HCT116 (cell line): Measurements from ENCODE around the gene ASCC1. TPM values are rescaled to one million over a fixed set of nuclear protein-coding genes. Genes with fewer than 3 reads are reported as not detected.

ENCODE experiments used
- ATAC-seq: fragments of 200-7000 bp; cut with Tn5 transposase; 2 replicates; pipeline ENCODE4 v1.9.1; 2020; ENCODE audit warnings: mild to moderate bottlenecking, moderate library complexity
- BruUV-seq: library from RNA; stranded (reverse); fragments of 400-500 nt; replicated peaks from 2 replicates; lab custom pipeline; 2021; lab: Mats Ljungman, UMichigan
- CTCF ChIA-PET: fragments of 300-600 bp; sonication (Branson Sonifier 250); formaldehyde crosslinking; loops from one replicate; lab custom pipeline; 2021; ENCODE audit warnings: antibody characterized with exemption; lab: Charles Lee
- POLR2A ChIA-PET: fragments of 300-600, 350-600 bp; sonication (Branson Sonifier 250); formaldehyde crosslinking; loops from one replicate; lab custom pipeline; 2021; ENCODE audit warnings: antibody characterized with exemption; lab: Charles Lee
- RAD21 ChIA-PET, 2 experiments: fragments of 300-600 bp; sonication (Branson Sonifier 250); formaldehyde crosslinking; loops; one replicate each; lab custom pipeline; 2023; ENCODE audit warnings: low total read pairs in 2 of 2; ENCODE audit not compliant: uncharacterized antibody in 2 of 2, unreplicated experiment in 2 of 2, low non-redundant PET in 1 of 2; lab: Charles Lee
- DNase-seq: peaks from one replicate; pipeline ENCODE4 v3.0.0-alpha.2; 2010; ENCODE audit warnings: low read depth, low spot score
- H2AFZ ChIP-seq: fragments of 200-600 bp; shearing (Covaris generic), sonication (generic); 2 replicates; pipeline ENCODE4 v1.6.1; 2017; ENCODE audit warnings: low read depth, mixed run types, mixed read lengths, antibody characterized with exemption, low read length; ENCODE audit not compliant: poor library complexity, severe bottlenecking
- H3K27ac ChIP-seq: 2 replicates; pipeline ENCODE4 v1.5.1; 2012; ENCODE audit warnings: low read depth, low read length
- H3K27me3 ChIP-seq: fragments of 200-600 bp; sonication (generic); 2 replicates; pipeline ENCODE4 v1.6.1; 2016; ENCODE audit warnings: mixed run types, low read length, mixed read lengths; ENCODE audit not compliant: insufficient read depth
- H3K36me3 ChIP-seq, 2 experiments: fragments of 200-500 bp in 1 of 2; fragments of 200-600 bp in 1 of 2; sonication (Bioruptor generic) in 1 of 2; sonication (generic) in 1 of 2; 2 replicates each; pipeline versions ENCODE4 v1.5.1 to v1.6.1; 2014 to 2016; ENCODE audit warnings: low read length in 2 of 2, inconsistent platforms in 1 of 2, mixed read lengths in 1 of 2, mixed run types in 1 of 2; ENCODE audit not compliant: insufficient read depth in 2 of 2, control insufficient read depth in 1 of 2
- H3K4me1 ChIP-seq, 2 experiments: fragments of 200-600 bp in 1 of 2; sonication (generic) in 1 of 2; 2 replicates each; pipeline versions ENCODE4 v1.5.1 to v1.6.1; 2012 to 2017; ENCODE audit warnings: low read length in 2 of 2, inconsistent platforms in 1 of 2, mild to moderate bottlenecking in 1 of 2, mixed read lengths in 1 of 2, mixed run types in 1 of 2, moderate library complexity in 1 of 2; ENCODE audit not compliant: insufficient read depth in 2 of 2, control insufficient read depth in 1 of 2
- H3K4me2 ChIP-seq: fragments of 200-600 bp; sonication (generic); 2 replicates; pipeline ENCODE4 v1.6.1; 2017; ENCODE audit warnings: mixed run types, low read length, mixed read lengths
- H3K4me3 ChIP-seq, 2 experiments: fragments of 200-600 bp in 1 of 2; sonication (generic) in 1 of 2; replicated peaks in 1 of 2; 2 replicates each; pipeline ENCODE4 v1.5.1; 2011 to 2016; ENCODE audit warnings: low read length in 2 of 2, control low read depth in 1 of 2, low read depth in 1 of 2, mild to moderate bottlenecking in 1 of 2, mixed read lengths in 1 of 2, mixed run types in 1 of 2
- H3K79me2 ChIP-seq: fragments of 200-600 bp; sonication (generic); 2 replicates; pipeline ENCODE4 v1.6.1; 2017; ENCODE audit warnings: mild to moderate bottlenecking, mixed run types, low read length, moderate library complexity, mixed read lengths; ENCODE audit not compliant: insufficient read depth
- H3K9ac ChIP-seq: fragments of 200-600 bp; sonication (generic); 2 replicates; pipeline ENCODE4 v1.6.1; 2016; ENCODE audit warnings: low read length, mixed read lengths
- H3K9me2 ChIP-seq: fragments of 200-600 bp; sonication (generic), shearing (Covaris generic); 2 replicates; pipeline ENCODE4 v1.6.1; 2017; ENCODE audit warnings: mixed run types, mild to moderate bottlenecking, moderate library complexity; ENCODE audit not compliant: insufficient read depth
- H3K9me3 ChIP-seq, 2 experiments: fragments of 200-500 bp in 1 of 2; fragments of 200-600 bp in 1 of 2; sonication (Bioruptor generic) in 1 of 2; sonication (generic) in 1 of 2; 2 replicates each; pipeline ENCODE4 v1.6.1; 2014 to 2017; ENCODE audit warnings: low read length in 2 of 2, mixed read lengths in 2 of 2, inconsistent platforms in 1 of 2, low read depth in 1 of 2, mild to moderate bottlenecking in 1 of 2, mixed run types in 1 of 2, moderate library complexity in 1 of 2; ENCODE audit not compliant: control insufficient read depth in 1 of 2, insufficient read depth in 1 of 2
- H4K20me1 ChIP-seq: fragments of 200-600 bp; sonication (generic), shearing (Covaris generic); 2 replicates; pipeline ENCODE4 v1.6.1; 2017; ENCODE audit warnings: mixed run types, mild to moderate bottlenecking, moderate library complexity; ENCODE audit not compliant: insufficient read depth
- CBX3 ChIP-seq: IDR thresholded peaks from 2 replicates; pipeline ENCODE4 v1.6.1; 2012; ENCODE audit warnings: low read depth
- ELF1 ChIP-seq: IDR thresholded peaks from 2 replicates; pipeline ENCODE4 v1.6.1; 2012; ENCODE audit warnings: low read depth, borderline replicate concordance
- EZH2 ChIP-seq: fragments of 200-600 bp; sonication (generic); IDR thresholded peaks from 2 replicates; pipeline ENCODE4 v1.6.1; 2017; ENCODE audit warnings: antibody characterized with exemption, mixed run types
- RAD21 ChIP-seq: IDR thresholded peaks from 2 replicates; pipeline ENCODE4 v1.6.1; 2012; ENCODE audit warnings: low read depth, mild to moderate bottlenecking
- SRF ChIP-seq: IDR thresholded peaks from 2 replicates; pipeline ENCODE4 v1.6.1; 2012; ENCODE audit warnings: low read depth
- intact Hi-C: fragments of 100-400 bp; cut with micrococcal nuclease; formaldehyde crosslinking; loops from 2 replicates; pipeline ENCODE4 v1.10.0; 2022
- total RNA-seq: library from RNA; stranded (reverse); gene quantifications from one replicate; pipeline ENCODE4 v1.2.1, GENCODE V29; 2021; ENCODE audit not compliant: unreplicated experiment
- TF ChIP-seq, protein P1 (sequence below), 3 experiments: fragments of 200-600 bp in 1 of 3; sonication (generic) in 1 of 3; IDR thresholded peaks in 2 of 3; conservative IDR thresholded peaks in 1 of 3; 2 replicates each; pipeline ENCODE4 v1.5.1; 2012 to 2017; ENCODE audit warnings: low read depth in 2 of 3, low read length in 2 of 3, antibody characterized with exemption in 1 of 3, borderline replicate concordance in 1 of 3, control low read depth in 1 of 3, mild to moderate bottlenecking in 1 of 3, mixed read lengths in 1 of 3, mixed run types in 1 of 3, moderate library complexity in 1 of 3; ENCODE audit not compliant: insufficient read depth in 1 of 3
- TF ChIP-seq, protein P2 (sequence below): IDR thresholded peaks from 2 replicates; pipeline ENCODE4 v1.6.1; 2012; ENCODE audit warnings: low read depth
- TF ChIP-seq, protein P3 (sequence below): IDR thresholded peaks from 2 replicates; pipeline ENCODE4 v1.6.1; 2012

Gene ASCC1
- total RNA-seq, 1 experiment from 2014 or later, result 34.5 TPM

DNA sequence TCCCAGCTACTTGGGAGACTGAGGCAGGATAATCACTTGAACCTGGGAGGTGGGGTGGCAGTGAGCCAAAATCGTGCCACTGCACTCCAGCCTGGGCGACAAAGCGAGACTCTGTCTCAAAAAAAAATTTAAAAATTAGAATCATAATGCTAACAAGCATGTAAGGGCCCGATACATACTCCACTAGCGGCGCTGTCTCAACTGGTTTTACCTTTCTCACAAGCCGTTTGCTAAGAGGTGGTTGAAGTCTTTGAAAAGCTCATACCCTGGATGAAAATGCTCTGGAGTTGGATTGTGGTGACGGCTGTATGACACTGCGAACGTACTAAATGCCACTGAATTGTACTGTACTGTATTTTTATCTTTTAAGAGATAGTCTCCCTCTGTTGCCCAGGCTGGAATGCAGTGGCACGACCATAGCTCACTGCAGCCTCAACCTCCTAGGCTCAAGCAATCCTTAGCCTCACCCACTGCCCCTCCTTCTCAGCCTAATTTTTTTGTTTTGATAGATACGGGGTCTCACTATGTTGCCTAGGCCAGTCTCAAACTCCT, 157.7 kb downstream of the ASCC1 start:
- no peak overlapping the region for H3K4me2 ChIP-seq
- no peaks in the 10 kb centered on the region for H3K79me2 ChIP-seq
- H2AFZ ChIP-seq, result no peak overlapping the region
- TF ChIP-seq, protein P1, sequence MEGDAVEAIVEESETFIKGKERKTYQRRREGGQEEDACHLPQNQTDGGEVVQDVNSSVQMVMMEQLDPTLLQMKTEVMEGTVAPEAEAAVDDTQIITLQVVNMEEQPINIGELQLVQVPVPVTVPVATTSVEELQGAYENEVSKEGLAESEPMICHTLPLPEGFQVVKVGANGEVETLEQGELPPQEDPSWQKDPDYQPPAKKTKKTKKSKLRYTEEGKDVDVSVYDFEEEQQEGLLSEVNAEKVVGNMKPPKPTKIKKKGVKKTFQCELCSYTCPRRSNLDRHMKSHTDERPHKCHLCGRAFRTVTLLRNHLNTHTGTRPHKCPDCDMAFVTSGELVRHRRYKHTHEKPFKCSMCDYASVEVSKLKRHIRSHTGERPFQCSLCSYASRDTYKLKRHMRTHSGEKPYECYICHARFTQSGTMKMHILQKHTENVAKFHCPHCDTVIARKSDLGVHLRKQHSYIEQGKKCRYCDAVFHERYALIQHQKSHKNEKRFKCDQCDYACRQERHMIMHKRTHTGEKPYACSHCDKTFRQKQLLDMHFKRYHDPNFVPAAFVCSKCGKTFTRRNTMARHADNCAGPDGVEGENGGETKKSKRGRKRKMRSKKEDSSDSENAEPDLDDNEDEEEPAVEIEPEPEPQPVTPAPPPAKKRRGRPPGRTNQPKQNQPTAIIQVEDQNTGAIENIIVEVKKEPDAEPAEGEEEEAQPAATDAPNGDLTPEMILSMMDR (IDR thresholded peaks at IDR 0.05 in 2 of 3, conservative IDR thresholded peaks at IDR 0.05 in 1 of 3; ENCODE audit: borderline replicate concordance in 1 of 3, insufficient read depth in 1 of 3, low read depth in 2 of 3, low read length in 2 of 3), result no peak
- TF ChIP-seq, protein P2, sequence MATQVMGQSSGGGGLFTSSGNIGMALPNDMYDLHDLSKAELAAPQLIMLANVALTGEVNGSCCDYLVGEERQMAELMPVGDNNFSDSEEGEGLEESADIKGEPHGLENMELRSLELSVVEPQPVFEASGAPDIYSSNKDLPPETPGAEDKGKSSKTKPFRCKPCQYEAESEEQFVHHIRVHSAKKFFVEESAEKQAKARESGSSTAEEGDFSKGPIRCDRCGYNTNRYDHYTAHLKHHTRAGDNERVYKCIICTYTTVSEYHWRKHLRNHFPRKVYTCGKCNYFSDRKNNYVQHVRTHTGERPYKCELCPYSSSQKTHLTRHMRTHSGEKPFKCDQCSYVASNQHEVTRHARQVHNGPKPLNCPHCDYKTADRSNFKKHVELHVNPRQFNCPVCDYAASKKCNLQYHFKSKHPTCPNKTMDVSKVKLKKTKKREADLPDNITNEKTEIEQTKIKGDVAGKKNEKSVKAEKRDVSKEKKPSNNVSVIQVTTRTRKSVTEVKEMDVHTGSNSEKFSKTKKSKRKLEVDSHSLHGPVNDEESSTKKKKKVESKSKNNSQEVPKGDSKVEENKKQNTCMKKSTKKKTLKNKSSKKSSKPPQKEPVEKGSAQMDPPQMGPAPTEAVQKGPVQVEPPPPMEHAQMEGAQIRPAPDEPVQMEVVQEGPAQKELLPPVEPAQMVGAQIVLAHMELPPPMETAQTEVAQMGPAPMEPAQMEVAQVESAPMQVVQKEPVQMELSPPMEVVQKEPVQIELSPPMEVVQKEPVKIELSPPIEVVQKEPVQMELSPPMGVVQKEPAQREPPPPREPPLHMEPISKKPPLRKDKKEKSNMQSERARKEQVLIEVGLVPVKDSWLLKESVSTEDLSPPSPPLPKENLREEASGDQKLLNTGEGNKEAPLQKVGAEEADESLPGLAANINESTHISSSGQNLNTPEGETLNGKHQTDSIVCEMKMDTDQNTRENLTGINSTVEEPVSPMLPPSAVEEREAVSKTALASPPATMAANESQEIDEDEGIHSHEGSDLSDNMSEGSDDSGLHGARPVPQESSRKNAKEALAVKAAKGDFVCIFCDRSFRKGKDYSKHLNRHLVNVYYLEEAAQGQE, result no peak
- TF ChIP-seq EZH2, result no peak
- no peak for TF ChIP-seq ELF1
- no peak for TF ChIP-seq SRF
- no peak for TF ChIP-seq CBX3
- TF ChIP-seq RAD21, result no peak
- TF ChIP-seq, protein P3, sequence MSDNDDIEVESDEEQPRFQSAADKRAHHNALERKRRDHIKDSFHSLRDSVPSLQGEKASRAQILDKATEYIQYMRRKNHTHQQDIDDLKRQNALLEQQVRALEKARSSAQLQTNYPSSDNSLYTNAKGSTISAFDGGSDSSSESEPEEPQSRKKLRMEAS, result no peak
- TF ChIP-seq, all 23 proteins: peak for 0
- ChIA-PET CTCF (interaction anchor here (2.1 kb wide), 1 partner anchor 10 kb away, joined by 11 read pairs; no protein-coding TSS in a partner anchor), RAD21 (no interaction called here), POLR2A (no interaction called here)
- no peaks in the 10 kb centered on the region for H3K36me3 ChIP-seq
- H3K27me3 ChIP-seq, result no peaks in the 10 kb centered on the region
- intact Hi-C loops, result no loop called here
- no peak overlapping the region for H3K27ac ChIP-seq
- peaks cover 0 to 2% of the 10 kb centered on the region in 2 experiments; a peak in 2 of 4 replicates for H3K4me1 ChIP-seq
- no peaks in the 10 kb centered on the region for H4K20me1 ChIP-seq
- no peaks in the 10 kb centered on the region for H3K9me3 ChIP-seq
- H3K9ac ChIP-seq, result no peak overlapping the region
- BruUV-seq, result no TSS peak
- H3K4me3 ChIP-seq, result no peak overlapping the region
- H3K9me2 ChIP-seq, result no peaks in the 10 kb centered on the region
- DNase-seq (no peak), ATAC-seq (no peak)
